Measurements from ENCODE around the gene PLOD2.

PLOD2 gene

DNA sequence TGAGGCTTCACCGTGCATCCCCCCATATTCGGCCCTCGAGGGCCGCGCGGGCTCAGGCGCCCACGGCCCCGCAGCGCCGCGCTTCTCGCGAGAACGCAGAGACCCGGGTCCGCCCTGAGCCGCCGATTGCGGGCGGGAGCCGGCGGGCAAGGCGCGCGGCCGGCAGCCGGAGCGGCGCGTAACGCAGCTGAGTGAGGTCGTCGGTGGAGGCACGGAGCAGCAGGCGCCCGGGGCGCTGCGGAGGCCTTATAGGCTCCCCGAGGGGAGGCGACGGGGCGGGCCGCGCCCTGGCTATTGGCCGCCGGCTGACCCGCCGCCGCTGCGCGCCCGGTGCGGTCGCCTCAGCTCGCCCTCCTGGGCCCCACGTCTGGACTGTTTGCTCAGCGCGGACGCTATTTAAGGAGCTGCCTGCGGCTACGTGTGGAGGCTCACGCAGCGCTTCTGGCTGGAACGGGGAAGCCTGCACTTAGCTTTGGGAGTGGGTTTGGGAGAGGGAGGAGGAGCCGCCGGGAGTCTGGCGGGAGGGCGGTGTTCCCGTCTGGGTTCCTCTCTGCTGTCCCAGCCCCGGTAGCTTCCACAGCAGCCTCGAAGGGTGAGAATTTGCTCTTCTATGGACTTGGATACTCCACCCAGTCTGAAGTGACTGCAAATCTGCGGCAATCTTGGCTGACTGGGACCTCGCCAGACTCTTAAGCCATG, at the start of gene PLOD2:
Gene PLOD2 (minus strand): TSS at position 221 of the 699 bp plus-strand sequence. CDS start 195 bp downstream, at position 26.
- DNase-seq (ENCODE audit: low read depth), result peak; percentile 64

DNA sequence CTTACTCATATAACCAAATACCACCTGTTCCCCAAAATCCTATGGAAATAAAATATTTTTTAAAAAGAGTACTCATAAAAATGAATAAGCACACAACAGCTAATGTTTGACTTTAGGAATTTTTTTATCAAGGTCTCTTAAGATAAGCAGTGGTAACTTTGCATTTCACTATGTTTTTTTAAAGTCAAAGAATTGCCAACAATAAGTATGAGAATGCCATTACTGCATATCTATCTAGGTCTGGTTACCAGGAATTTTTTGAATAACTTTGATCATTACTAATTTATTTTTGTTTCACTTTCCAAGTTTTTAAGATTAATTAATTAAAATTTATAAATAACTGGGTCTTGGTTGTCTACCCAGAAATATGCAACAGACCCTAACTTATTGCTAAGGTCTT, 48.4 kb upstream of the PLOD2 start:
- DNase-seq (ENCODE audit: low read depth), result no peak

GRCh38 chr3:146203776-146204175, 42.8 kb upstream of the PLOD2 start:
- DNase-seq (ENCODE audit: low read depth), result no peak

DNA sequence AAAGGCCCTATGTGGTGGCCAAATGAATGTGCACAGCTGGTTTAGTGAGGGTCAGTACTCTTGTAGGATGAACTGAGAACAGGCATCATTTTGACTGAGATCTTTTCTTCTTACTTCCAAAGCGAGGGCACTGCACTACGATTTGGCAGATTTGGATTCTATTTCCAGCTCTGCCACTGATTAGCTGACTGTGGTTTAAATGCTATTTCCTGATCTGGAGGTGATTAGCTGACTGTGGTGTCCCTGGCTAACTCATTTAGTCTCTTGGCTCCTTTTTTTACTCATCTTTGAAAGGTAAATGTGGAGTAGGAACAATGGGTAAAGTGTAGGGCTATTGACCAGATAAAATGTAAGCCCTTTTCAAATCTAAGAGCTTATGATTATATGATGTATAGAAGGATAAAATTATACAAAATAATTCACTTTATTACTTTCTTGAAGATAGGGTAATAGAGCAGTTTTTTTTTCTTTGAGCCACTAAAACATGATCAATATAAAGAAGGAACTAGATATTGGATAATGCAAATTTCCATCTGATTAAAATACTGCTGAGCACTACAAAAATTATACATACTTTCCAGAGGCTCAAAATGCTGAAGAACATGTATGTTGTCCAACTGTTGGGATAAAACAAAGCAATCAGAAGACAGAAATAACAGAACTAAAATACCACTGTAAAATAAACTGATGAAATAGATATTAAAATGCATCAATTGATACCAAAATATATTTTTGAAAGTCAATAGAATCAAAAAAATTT, 39.7 kb upstream of the PLOD2 start:
- no peak for DNase-seq (ENCODE audit: low read depth)

DNA sequence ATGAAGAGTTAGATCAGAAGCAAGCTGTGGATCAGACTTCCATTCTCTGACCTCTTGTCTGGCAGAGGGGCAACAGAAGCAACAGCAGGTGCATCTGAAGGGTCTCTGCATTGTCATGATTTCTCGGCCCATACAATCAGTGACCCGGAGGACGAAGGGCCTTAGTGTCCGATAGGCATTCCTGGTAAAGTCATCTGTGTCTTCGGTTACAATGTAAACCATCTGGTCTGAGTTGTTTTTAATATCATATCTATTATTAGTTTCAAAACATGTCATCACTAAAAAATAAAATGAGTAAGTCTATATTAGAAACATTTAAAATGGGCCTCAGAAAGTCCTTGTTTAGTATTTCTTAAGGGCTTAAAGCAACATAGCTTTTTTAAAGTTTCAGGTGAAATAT, 38.8 kb upstream of the PLOD2 start:
- DNase-seq (ENCODE audit: low read depth), result no peak

DNA sequence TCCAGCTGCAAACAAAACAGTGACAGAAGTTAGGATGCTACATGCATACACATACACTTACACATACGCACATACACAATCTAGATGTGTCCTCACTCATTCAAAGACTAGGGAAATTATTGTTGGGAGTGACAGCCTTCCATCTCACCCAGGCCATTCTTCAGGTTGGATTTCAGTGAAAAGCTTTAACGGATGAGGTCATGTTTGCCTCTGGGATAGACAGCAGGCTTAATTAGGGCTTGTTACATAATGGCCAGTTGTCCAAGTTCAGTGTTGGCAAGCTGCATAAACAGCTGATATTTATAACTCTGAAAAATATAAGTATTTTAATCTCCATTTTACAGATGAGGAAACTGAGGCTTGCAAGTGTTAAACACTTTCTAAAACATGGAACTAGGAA, 35.8 kb upstream of the PLOD2 start:
- no peak for DNase-seq (ENCODE audit: low read depth)

GRCh38 chr3:146195605-146196004, 34.6 kb upstream of the PLOD2 start:
- DNase-seq (ENCODE audit: low read depth), result no peak

DNA sequence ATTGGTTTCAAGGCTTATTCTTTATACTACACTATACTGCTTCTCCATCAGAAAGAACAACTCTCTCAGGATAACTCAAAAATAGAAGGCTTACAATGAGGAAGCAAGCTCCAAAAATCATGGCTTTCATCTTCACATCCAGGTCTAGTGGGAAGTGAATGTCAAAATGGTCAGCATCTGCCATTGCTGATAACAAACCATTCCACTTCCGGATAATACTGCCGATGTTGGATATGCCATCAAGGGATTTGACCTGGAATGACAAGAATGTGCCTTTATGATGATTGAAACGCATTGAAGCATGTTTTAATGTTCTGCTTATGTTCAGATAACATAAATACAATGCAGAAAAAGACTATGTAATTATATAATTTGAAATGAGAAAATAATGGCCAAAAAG, 34.0 kb upstream of the PLOD2 start:
- DNase-seq (ENCODE audit: low read depth), result no peak

- DNase-seq (ENCODE audit: low read depth), result no peak
These were observed 30.1 kb upstream of the PLOD2 start for GRCh38 chr3:146191051-146191450.

DNA sequence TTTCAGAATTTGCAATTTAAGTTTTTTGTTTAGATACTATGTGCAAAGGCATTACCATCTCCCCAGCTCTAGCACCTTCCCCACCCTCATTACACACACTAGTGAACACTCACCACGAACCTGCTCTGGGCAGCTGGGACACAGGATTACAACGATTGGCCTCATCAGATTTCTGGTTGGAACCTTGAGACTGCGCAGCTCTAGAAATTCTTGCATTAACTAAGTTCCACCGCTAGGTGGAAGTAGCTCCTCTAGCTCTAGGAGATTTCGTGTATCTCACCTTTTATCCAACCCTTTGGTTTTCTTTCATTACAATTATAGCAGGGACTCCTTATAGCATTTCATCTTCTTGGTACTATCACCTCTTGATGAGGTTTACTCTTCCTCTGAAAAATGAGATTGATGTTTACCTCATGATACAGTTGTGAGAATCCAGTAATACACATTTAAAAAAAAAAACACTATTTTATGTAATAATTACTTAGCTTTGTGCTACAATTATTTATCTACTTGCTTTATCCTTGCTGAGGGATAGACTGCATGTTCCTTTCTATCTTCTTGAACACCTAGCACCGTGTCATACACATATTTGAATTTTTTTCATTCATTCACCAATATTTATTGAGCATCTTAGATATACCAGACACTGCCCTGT, 28.7 kb upstream of the PLOD2 start:
- peak; percentile 49 for DNase-seq (ENCODE audit: low read depth)

- DNase-seq (ENCODE audit: low read depth), result no peak
These were observed 26.5 kb upstream of the PLOD2 start for GRCh38 chr3:146187334-146187950.

GRCh38 chr3:146184241-146185015, 23.4 kb upstream of the PLOD2 start:
- DNase-seq (ENCODE audit: low read depth), result no peak

DNA sequence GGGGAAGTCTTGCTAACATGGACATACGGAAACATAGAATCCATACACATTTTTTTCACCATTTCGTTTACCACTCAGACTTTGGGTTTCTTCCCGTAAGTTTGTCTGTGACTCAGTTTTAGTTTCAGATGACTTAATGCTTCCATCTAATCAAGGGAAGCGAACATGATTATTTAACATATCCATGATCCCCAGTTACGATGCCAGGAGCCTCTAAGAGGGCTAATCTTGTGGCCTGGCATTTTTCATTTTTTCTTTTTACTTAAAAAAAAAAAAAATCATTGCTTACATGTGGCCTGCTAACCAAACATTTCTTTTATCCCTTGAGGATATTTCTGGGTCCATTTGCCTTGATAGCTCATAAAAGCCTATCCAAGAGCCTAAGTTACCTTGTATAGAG, 20.2 kb upstream of the PLOD2 start:
- no peak for DNase-seq (ENCODE audit: low read depth)

- DNase-seq (ENCODE audit: low read depth), result no peak
These were observed 19.4 kb upstream of the PLOD2 start for GRCh38 chr3:146180376-146180775.

- DNase-seq (ENCODE audit: low read depth), result no peak
These were observed 17.2 kb upstream of the PLOD2 start for GRCh38 chr3:146178006-146178689.

- DNase-seq (ENCODE audit: low read depth), result peak; percentile 62
These were observed 16.5 kb upstream of the PLOD2 start for GRCh38 chr3:146177519-146177918.

DNA sequence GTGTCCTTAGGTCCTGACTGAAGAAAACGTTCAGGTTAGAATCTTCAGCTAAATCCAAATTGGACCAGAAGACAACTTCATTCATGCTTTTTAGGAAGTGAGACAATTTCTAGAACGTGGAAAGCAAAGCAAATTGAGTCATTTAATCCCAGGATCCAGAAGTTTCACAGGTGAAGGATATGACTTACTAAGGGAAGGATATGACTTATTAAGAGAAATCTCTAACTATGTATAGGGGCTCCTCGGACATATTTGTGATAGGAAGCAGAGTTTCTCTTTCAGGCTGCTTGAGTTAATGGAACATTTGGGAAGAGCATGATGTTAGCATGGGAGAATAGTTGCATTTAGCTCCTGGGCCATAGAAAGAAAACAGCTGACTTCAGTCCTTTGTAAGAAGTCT, 16.1 kb upstream of the PLOD2 start:
- no peak for DNase-seq (ENCODE audit: low read depth)

GRCh38 chr3:146172586-146172985, 11.6 kb upstream of the PLOD2 start:
- no peak for DNase-seq (ENCODE audit: low read depth)

DNA sequence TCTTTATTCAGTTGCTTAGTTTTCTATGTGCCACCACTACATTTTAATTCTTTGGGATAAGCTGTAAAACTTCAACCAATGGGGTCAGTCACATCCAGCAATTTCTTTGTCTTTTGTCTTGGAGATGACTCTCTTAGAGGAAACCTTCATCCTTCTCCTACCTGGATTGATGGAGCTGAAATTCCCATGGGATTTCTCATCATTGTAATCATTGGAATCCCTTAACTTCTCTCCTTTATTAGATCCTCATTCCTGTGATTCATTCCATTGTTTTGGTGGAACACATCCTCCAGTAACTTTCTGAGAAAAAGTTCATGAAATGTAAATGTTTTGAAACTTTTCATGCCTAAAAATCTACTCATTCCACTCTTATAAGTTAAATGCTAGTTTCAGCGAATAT, 9.6 kb upstream of the PLOD2 start:
- no peak for DNase-seq (ENCODE audit: low read depth)

DNA sequence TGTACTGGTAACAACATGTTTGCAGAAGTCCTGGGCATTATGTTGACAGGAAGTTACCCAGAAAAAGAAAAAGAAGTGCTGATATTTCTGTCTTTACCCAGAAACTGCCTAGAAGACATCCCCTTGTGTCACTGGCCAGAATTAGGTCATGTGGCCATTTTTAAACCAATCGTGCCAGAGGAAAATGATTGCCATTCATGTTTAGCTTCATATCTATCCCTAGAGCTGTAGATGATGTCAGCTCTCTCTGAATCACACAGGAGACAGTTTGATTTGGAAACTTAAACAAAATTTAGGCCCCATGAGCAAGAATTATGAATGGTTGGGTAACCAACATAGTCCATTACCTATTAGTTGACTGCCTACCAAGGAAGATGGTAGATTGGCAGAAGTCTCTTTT, 8.9 kb upstream of the PLOD2 start:
- DNase-seq (ENCODE audit: low read depth), result no peak

DNA sequence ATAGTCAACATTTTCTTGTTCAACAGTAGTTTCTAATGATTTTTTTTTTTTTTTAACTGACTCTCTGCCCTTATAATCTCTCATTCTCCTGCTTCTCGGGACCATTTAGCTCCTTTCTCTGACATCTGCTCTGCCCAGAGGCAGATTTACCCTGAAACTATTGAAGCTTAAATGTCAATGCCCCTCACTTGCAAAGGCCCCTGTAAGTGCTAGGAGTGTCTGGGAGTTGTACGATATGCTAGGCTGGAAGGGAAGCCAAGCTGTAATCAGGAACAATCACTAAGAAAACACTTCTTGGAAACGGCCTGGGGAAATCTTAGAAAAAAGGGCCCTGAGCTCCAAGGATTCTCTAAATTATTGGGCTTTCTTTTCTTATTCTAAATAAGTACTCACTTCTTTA, 5.8 kb upstream of the PLOD2 start:
- DNase-seq (ENCODE audit: low read depth), result no peak
